IMR-90 (cell line): Measurements from ENCODE around the gene CNTNAP1. TPM values are rescaled to one million over a fixed set of nuclear protein-coding genes. Genes with fewer than 3 reads are reported as not detected.

ENCODE experiments used
- ATAC-seq: fragments of 200-7000 bp; cut with Tn5 transposase; 2 replicates; pipeline ENCODE4 v1.9.1; 2020; ENCODE audit warnings: low read depth, mild to moderate bottlenecking, moderate library complexity
- BruUV-seq: library from RNA; stranded (reverse); fragments of 400-500 nt; replicated peaks from 2 replicates; lab custom pipeline; 2021; lab: Mats Ljungman, UMichigan
- CTCF ChIA-PET: fragments of 300-600 bp; formaldehyde crosslinking; extraction: SDS; loops from one replicate; lab custom pipeline; 2021; ENCODE audit warnings: antibody characterized with exemption; lab: Yijun Ruan, JAX
- POLR2A ChIA-PET: fragments of 300-600 bp; sonication (Branson Sonifier 250); formaldehyde crosslinking; loops from one replicate; lab custom pipeline; 2022; ENCODE audit warnings: antibody characterized with exemption; ENCODE audit not compliant: unreplicated experiment; lab: Charles Lee
- DNase-seq: peaks from one replicate; pipeline ENCODE4 v3.0.0; 2013
- H2AFZ ChIP-seq: replicated peaks from 2 replicates; pipeline ENCODE3; 2013; ENCODE audit warnings: low read length, mild to moderate bottlenecking; ENCODE audit not compliant: poor library complexity
- H2AK5ac ChIP-seq: 2 replicates; pipeline ENCODE4 v1.6.1; 2013; ENCODE audit warnings: low read depth, low read length, inconsistent platforms
- H2AK9ac ChIP-seq: replicated peaks from 2 replicates; pipeline ENCODE3; 2013; ENCODE audit warnings: mild to moderate bottlenecking, low read depth, low read length, moderate library complexity; ENCODE audit not compliant: poor library complexity
- H2BK120ac ChIP-seq: 2 replicates; pipeline ENCODE4 v1.6.1; 2013; ENCODE audit warnings: low read depth, low read length, inconsistent platforms
- H2BK15ac ChIP-seq: 3 replicates; pipeline ENCODE4 v1.6.1; 2013; ENCODE audit warnings: low read depth, low read length, inconsistent platforms
- H2BK20ac ChIP-seq: 2 replicates; pipeline ENCODE4 v1.6.1; 2013; ENCODE audit warnings: low read depth, mild to moderate bottlenecking, inconsistent platforms, low read length, moderate library complexity
- H2BK5ac ChIP-seq: 2 replicates; pipeline ENCODE4 v1.6.1; 2013; ENCODE audit warnings: mild to moderate bottlenecking, low read depth, low read length, inconsistent platforms; ENCODE audit not compliant: poor library complexity, severe bottlenecking
- H3K14ac ChIP-seq: replicated peaks from 2 replicates; pipeline ENCODE4 v1.6.1; 2013; ENCODE audit warnings: low read depth, low read length, inconsistent platforms
- H3K18ac ChIP-seq: 2 replicates; pipeline ENCODE4 v1.6.1; 2013; ENCODE audit warnings: low read depth, low read length, control low read depth
- H3K23ac ChIP-seq: 2 replicates; pipeline ENCODE4 v1.6.1; 2013; ENCODE audit warnings: low read depth, low read length, inconsistent platforms
- H3K27ac ChIP-seq: 2 replicates; pipeline ENCODE4 v1.5.1; 2013; ENCODE audit warnings: mild to moderate bottlenecking, control low read depth, low read length; ENCODE audit not compliant: insufficient read depth
- H3K27me3 ChIP-seq: 2 replicates; pipeline ENCODE4 v1.6.1; 2013; ENCODE audit warnings: low read length; ENCODE audit not compliant: control insufficient read depth, insufficient read depth
- H3K36me3 ChIP-seq: 2 replicates; pipeline ENCODE4 v1.6.1; 2013; ENCODE audit warnings: low read length, mixed read lengths; ENCODE audit not compliant: control insufficient read depth, insufficient read depth
- H3K4ac ChIP-seq: 2 replicates; pipeline ENCODE4 v1.6.1; 2013; ENCODE audit warnings: low read depth, low read length, inconsistent platforms
- H3K4me1 ChIP-seq: 2 replicates; pipeline ENCODE4 v1.6.1; 2013; ENCODE audit warnings: low read length, mixed read lengths; ENCODE audit not compliant: control insufficient read depth, insufficient read depth
- H3K4me2 ChIP-seq: 2 replicates; pipeline ENCODE4 v1.6.1; 2013; ENCODE audit warnings: low read depth, mild to moderate bottlenecking, control low read depth, low read length, moderate library complexity
- H3K4me3 ChIP-seq: 2 replicates; pipeline ENCODE4 v1.5.1; 2013; ENCODE audit warnings: low read depth, mild to moderate bottlenecking, control low read depth, low read length, moderate library complexity; ENCODE audit not compliant: insufficient read depth
- H3K56ac ChIP-seq: 2 replicates; pipeline ENCODE4 v1.6.1; 2013; ENCODE audit warnings: low read length, inconsistent platforms; ENCODE audit not compliant: insufficient read depth; ENCODE audit errors: extremely low read depth
- H3K79me1 ChIP-seq, 2 experiments: 2 replicates each; pipeline ENCODE4 v1.6.1; 2013; ENCODE audit warnings: low read length in 2 of 2, inconsistent platforms in 1 of 2, low read depth in 1 of 2
- H3K9ac ChIP-seq: 2 replicates; pipeline ENCODE4 v1.6.1; 2013; ENCODE audit warnings: low read depth, low read length, control low read depth
- H3K9me1 ChIP-seq: 2 replicates; pipeline ENCODE4 v1.6.1; 2013; ENCODE audit warnings: low read length, inconsistent platforms; ENCODE audit not compliant: insufficient read depth
- H3K9me3 ChIP-seq: 2 replicates; pipeline ENCODE4 v1.6.1; 2013; ENCODE audit warnings: low read length; ENCODE audit not compliant: control insufficient read depth, insufficient read depth
- H4K20me1 ChIP-seq: 2 replicates; pipeline ENCODE4 v1.6.1; 2013; ENCODE audit warnings: low read length, inconsistent platforms; ENCODE audit not compliant: insufficient read depth
- H4K5ac ChIP-seq: 2 replicates; pipeline ENCODE4 v1.6.1; 2013; ENCODE audit warnings: mild to moderate bottlenecking, low read depth, low read length, control low read depth
- H4K8ac ChIP-seq, 2 experiments: 2 replicates each; pipeline ENCODE4 v1.6.1; 2013; ENCODE audit warnings: low read depth in 2 of 2, low read length in 2 of 2, control low read depth in 1 of 2, inconsistent platforms in 1 of 2
- H4K91ac ChIP-seq: 2 replicates; pipeline ENCODE4 v1.6.1; 2013; ENCODE audit warnings: low read depth, low read length, inconsistent platforms; ENCODE audit not compliant: insufficient read depth
- ELK1 ChIP-seq: fragments of 150-350 bp; IDR thresholded peaks from 2 replicates; pipeline ENCODE4 v1.6.1; 2016; ENCODE audit warnings: low read depth, mild to moderate bottlenecking, low read length, moderate library complexity, borderline replicate concordance
- MAZ ChIP-seq: IDR thresholded peaks from 2 replicates; pipeline ENCODE4 v1.6.1; 2012; ENCODE audit warnings: low read depth, mild to moderate bottlenecking, low read length, improper control_type of control experiment, moderate library complexity, borderline replicate concordance
- MXI1 ChIP-seq: IDR thresholded peaks from 2 replicates; pipeline ENCODE4 v1.6.1; 2012; ENCODE audit warnings: low read depth, mild to moderate bottlenecking, low read length, moderate library complexity, borderline replicate concordance
- POLR2A ChIP-seq: IDR thresholded peaks from 2 replicates; pipeline ENCODE4 v1.6.1; 2012; ENCODE audit warnings: mild to moderate bottlenecking, low read depth, low read length
- RFX5 ChIP-seq: IDR thresholded peaks from 2 replicates; pipeline ENCODE4 v1.8.0; 2012; ENCODE audit warnings: low read depth, mild to moderate bottlenecking, low read length, moderate library complexity
- USF2 ChIP-seq: fragments of 150-350 bp; IDR thresholded peaks from 2 replicates; pipeline ENCODE4 v1.6.1; 2017; ENCODE audit warnings: mild to moderate bottlenecking, antibody characterized with exemption, low read length, low read depth
- WGBS, 2 experiments: methylation state at CpG; one replicate each; pipeline versions ENCODE4 v1.1.5 to v1.1.7; 2013; ENCODE audit warnings: missing lambda C conversion rate in 2 of 2; ENCODE audit not compliant: insufficient read length in 1 of 2; ENCODE audit errors: extremely low coverage in 2 of 2; 5-methylcytosine and 5-hydroxymethylcytosine counted together
- dilution Hi-C: fragments of 300-500 bp; cut with HindIII; formaldehyde crosslinking; loops from one replicate; pipeline ENCODE4 v1.14.3; 2018; ENCODE audit warnings: low sequenced_read_pairs; ENCODE audit not compliant: unreplicated experiment
- in situ Hi-C: fragments of 300-500 bp; cut with MboI; formaldehyde crosslinking; loops from 3 replicates; pipeline ENCODE4 v1.14.3; 2019; ENCODE audit warnings: low sequenced_read_pairs, inconsistent platforms, mixed read lengths
- intact Hi-C: fragments of 100-400 bp; cut with micrococcal nuclease; formaldehyde crosslinking; loops from 2 replicates; pipeline ENCODE4 v1.10.0; 2022
- polyA plus RNA-seq, 3 experiments: library from polyadenylated mRNA; depleted of rRNA; stranded (reverse); fragments of >200 nt; gene quantifications; 2 replicates each; pipeline ENCODE4 v1.2.3, GENCODE V29; 2012; ENCODE audit warnings: low replicate concordance in 1 of 3
- total RNA-seq: library from RNA; depleted of rRNA; stranded (reverse); fragments of >200 nt; gene quantifications from 2 replicates; pipeline ENCODE4 v1.2.3, GENCODE V29; 2012

Gene CNTNAP1
- total and polyA plus RNA-seq, 2 of the 4 experiments (the other 2 are of a cell fraction) = 12.2 to 72.2 TPM

GRCh38 chr17:42702446-42702845 is 20.1 kb downstream of the CNTNAP1 start:
- Histone ChIP-seq H2AK9ac (no peak overlapping the region), H2BK20ac (no peak overlapping the region), H3K4me1 (peaks cover 3% of the 10 kb centered on the region; the same call in 1 of the 2 replicates), H3K4me3 (no peak overlapping the region), H3K14ac (no peak overlapping the region), H3K18ac (no peak overlapping the region), H3K36me3 (peaks cover 56% of the 10 kb centered on the region), H4K20me1 (no peaks in the 10 kb centered on the region; the same call in 1 of the 2 replicates), H3K4me2 (no peak overlapping the region), H3K23ac (no peak overlapping the region), H4K8ac (no peak overlapping the region), H3K56ac (no peak overlapping the region), H4K5ac (no peak overlapping the region), H2BK120ac (no peak overlapping the region), H2AFZ (no peak overlapping the region), H2AK5ac (no peak overlapping the region), H3K27ac (no peak overlapping the region), H2BK15ac (no peak overlapping the region), H3K79me1 (no peaks in the 10 kb centered on the region), H3K9ac (no peak overlapping the region), H4K91ac (no peak overlapping the region), H3K4ac (no peak overlapping the region), H2BK5ac (no peak overlapping the region), H3K27me3 (no peaks in the 10 kb centered on the region), H3K9me1 (peaks cover 5% of the 10 kb centered on the region; the same call in 1 of the 2 replicates), H3K9me3 (no peaks in the 10 kb centered on the region)
- in situ Hi-C loops (no loop called here), dilution Hi-C loops (no loop called here), intact Hi-C loops (no loop called here)
- no TSS peak for BruUV-seq
- no peak for TF ChIP-seq USF2
- TF ChIP-seq MAZ = no peak
- TF ChIP-seq POLR2A = no peak
- TF ChIP-seq RFX5 = no peak
- TF ChIP-seq ELK1 = no peak
- TF ChIP-seq MXI1 = no peak
- DNase-seq (no peak), ATAC-seq (no peak)
- POLR2A ChIA-PET = no interaction called here
- 93% methylated on average over 3 of the region's 11 CpGs; no CpG with 5 or more reads in 1 of the 2 experiments for WGBS, 2 experiments
- CTCF ChIA-PET = no interaction called here
